B cell (primary cell): ENCODE measurements around the gene SH3RF3.

ENCODE experiments used
- EZH2 ChIP-seq: IDR thresholded peaks from 2 replicates; pipeline ENCODE4 v1.6.1; 2012; ENCODE audit warnings: borderline replicate concordance, low read depth, mild to moderate bottlenecking, moderate library complexity, low read length; ENCODE audit not compliant: insufficient read depth, poor library complexity, severe bottlenecking
- TF ChIP-seq, protein P1 (sequence below): fragments of 200-600 bp; IDR thresholded peaks from one replicate; pipeline ENCODE4 v1.8.0; 2022; ENCODE audit warnings: antibody characterized with exemption, mild to moderate bottlenecking

DNA sequence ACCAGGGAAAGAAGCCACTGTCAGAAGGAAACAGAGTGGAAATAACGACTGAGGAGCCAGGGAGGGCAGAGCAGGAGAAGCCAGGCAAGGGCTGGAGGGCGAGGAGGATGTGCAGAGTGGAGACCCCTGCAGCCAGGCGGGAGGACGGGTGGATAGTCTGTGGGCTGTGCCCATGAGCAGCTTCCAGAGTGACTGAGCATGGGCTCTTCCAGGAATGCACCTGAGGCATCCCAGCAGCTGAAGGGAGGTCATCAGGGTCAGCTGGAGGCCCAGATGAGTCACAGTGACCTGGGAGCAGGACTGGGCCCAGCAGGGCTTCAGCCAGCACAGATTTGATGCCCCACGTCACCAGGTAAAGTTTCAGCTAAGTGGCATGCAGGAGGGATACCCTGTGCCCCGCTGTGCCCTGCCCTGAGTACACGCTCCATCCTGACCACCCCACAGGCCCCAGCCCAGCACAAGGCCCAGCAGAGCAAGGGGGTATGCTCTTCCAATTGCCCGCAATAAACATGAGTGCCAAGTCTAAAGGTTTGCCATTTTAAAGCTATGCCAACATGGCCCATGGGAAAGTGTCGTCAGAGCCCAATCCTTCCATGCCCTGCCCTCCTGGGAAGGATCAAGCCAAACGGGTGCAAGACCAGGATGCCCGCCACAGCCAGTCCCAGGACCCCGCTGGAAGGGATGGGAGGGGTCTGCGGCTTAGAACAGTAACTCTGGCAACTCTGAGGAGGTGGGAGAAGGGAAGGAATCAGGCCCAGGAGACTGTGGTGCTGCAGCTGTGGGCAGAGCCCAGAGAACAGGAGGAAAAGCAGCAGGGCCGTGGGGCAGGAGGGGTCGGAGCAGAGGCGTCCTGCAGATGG lies 399.1 kb downstream of the SH3RF3 start:
- TF ChIP-seq, protein P1, sequence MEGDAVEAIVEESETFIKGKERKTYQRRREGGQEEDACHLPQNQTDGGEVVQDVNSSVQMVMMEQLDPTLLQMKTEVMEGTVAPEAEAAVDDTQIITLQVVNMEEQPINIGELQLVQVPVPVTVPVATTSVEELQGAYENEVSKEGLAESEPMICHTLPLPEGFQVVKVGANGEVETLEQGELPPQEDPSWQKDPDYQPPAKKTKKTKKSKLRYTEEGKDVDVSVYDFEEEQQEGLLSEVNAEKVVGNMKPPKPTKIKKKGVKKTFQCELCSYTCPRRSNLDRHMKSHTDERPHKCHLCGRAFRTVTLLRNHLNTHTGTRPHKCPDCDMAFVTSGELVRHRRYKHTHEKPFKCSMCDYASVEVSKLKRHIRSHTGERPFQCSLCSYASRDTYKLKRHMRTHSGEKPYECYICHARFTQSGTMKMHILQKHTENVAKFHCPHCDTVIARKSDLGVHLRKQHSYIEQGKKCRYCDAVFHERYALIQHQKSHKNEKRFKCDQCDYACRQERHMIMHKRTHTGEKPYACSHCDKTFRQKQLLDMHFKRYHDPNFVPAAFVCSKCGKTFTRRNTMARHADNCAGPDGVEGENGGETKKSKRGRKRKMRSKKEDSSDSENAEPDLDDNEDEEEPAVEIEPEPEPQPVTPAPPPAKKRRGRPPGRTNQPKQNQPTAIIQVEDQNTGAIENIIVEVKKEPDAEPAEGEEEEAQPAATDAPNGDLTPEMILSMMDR = no peak
- TF ChIP-seq EZH2 = no peak
